GM19328 (cell line): ENCODE data around the gene PCBP1.
"Not testable (repeated sequence)": the region's sequence is repeated elsewhere in the genome, so short reads cannot be mapped to it uniquely, and the experiment has no call there.

Experiments used
- ATAC-seq: cut with Tn5 transposase; IDR thresholded peaks from one replicate; pipeline ENCODE4 v1.9.1; 2021; ENCODE audit warnings: mild to moderate bottlenecking, moderate library complexity; ENCODE audit not compliant: unreplicated experiment

PCBP1 gene

DNA sequence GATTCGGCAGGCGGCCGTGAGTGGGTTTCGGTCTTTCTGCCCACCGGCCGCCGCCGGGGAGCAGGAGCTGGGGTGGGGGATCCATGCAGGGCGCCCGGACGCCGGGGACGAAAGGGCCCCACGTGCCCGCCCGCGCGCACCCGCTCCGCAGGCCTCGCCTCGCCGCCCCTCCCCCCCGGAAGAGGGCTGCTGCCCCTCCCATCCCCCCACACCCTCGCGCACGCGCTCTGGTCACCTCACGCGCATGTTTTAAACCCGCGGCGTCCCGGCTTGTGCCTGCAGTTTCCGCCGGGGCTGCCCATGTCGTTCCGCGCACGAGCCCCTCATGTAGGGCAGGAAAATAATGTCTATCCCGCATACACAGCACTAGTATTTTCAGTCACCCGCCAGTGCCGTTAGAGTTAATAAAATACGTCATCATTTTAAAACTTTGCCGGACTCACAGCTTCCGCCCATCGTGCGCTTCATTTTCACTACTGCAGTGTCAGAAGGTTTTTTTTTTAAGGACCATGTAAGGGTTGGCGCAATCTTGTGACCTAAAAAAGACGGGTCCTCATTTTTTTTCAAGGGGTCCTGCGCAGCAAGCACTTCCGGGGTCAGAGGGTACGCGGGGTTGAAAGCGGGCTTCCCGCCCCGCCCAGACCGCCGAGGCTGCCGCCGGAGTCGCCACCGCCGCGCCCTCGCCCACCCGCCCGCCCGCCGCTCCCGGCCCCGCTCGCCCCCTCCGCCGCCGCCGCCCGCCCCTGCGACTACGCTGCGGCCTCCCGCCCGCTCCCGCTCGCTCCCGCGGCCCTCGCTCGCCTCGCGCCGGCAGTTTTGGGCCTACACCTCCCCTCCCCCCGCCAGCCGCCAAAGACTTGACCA, at the start of gene PCBP1:
PCBP1 (plus strand) TSS at position 640 of the 864 bp plus-strand sequence. CDS start 267 bp downstream, outside the sequence.
- ATAC-seq = peak; percentile 45

DNA sequence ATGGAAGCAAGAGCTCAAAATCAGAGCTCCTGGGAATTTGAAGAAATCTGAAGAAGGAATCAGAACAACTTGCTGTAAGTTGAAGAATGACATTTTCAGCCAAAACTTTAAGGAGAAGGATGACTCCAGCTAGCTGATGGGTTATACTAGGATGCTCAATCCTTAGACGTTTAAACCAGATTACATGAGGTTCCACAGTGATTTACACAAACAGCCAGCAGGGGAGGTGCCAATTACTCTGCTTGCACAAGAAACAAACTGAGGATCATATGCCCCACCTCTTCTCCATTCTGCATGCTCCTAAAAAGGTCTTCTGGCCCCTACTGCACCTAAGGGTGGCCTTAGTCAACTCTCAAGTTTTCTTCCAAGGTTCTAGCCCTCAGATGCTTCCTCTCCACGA, 47.9 kb upstream of the PCBP1 start:
- ATAC-seq = no peak

- no peak for ATAC-seq
Measured at GRCh38 chr2:70041663-70042062, 45.6 kb upstream of the PCBP1 start.

GRCh38 chr2:70042246-70042645, 45.0 kb upstream of the PCBP1 start:
- no peak for ATAC-seq

- ATAC-seq = no peak
Measured at GRCh38 chr2:70043252-70043875, 43.9 kb upstream of the PCBP1 start.

- ATAC-seq = no peak
Measured at GRCh38 chr2:70044290-70045040, 42.8 kb upstream of the PCBP1 start.

DNA sequence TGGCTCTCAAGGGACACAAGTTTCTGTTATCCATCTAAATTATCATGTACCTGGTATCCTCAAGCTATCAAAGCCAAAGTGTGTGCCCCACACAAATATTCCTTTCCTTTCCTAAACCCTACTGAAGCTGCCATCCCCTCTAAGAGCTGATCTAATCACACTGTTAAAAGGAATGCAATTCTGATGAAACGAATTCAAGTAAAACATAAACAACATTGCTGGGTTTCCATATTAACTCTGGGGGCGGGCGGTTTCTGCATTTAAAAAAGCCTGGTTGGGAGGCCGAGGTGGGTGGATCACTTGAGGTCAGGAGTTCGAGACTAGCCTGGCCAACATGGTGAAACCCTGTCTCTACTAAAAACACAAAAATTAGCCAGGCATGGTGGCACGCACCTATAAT, 41.9 kb upstream of the PCBP1 start:
- no peak for ATAC-seq

DNA sequence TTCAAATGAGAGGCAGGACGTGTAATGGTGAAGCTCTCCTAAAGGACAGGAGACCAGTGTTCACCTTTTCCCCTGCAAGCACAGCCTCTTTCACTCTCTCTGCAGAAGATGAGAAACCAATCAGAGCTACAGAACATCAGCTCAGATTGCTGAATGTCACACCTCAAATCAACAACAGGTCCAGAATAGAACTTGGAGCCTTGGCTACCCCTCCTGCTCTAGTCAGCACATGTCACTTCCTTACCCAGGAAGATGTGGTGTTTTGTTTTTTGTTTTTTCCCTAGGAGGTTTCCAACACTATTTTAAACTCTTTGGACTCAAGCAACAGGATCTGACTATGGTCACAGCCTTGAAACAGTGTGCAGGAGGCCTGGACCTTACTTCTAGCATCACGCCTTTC, 41.3 kb upstream of the PCBP1 start:
- no peak for ATAC-seq

- no peak for ATAC-seq
Measured at GRCh38 chr2:70046534-70046933, 40.7 kb upstream of the PCBP1 start.

- ATAC-seq = no peak
Measured at GRCh38 chr2:70047451-70047850, 39.8 kb upstream of the PCBP1 start.

DNA sequence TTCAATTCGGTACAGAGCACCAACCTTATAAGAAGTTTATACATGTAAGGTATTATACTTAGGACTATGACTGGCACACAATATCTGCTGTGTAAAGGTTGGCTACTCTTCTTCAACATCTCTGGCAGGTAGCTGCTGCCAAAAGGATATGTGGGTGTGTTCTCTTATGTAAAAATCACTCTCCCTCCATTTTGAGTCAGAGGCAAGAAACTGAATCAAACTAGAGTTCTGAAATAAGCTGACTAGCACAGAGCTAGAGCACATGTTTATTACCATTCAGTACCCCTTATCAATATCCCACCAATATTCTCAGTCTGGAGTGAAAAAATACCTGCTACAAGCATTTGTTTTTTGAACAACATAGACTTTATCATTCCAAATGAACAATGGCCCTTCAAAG, 38.0 kb upstream of the PCBP1 start:
- no peak for ATAC-seq

DNA sequence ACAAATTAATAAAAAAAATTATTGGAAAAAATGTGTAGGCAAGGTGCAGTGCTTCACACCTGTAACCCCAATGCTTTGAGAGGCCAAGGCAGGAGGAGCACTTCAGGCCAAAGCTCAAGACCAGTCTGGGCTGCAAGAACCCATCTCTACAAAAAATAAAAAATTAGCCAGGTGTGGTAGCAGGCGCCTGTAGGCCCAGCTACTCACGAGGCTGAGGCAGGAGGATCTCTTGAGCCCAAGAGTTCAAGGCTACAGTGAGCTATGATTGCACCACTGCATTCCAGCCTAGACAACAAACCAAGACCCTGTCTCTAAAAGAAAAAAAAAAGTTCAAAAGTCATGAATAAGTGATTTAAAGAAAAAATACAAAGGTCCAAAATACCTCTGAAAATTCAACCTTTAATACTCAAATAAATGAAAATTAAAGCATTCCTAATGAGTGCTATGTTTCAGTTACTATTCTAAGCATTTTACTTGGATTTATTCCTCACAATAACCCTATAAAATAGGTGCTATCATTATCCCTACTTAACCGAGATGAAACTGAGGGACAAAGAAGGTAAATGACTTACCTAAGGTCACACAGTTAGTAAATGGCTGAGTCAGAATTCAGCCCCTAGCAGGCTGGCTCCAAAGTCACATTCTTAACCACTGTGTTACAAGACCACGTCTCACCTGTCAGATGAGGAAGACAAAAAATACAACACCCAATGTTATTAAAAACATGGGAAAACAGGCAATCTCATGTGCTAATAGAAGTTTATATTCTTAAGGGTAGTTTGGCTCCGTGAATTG, 36.4 kb upstream of the PCBP1 start:
- ATAC-seq = no peak

- ATAC-seq = not testable (repeated sequence)
Measured at GRCh38 chr2:70055259-70055658, 32.0 kb upstream of the PCBP1 start.

- no peak for ATAC-seq
Measured at GRCh38 chr2:70061317-70061716, 26.0 kb upstream of the PCBP1 start.

DNA sequence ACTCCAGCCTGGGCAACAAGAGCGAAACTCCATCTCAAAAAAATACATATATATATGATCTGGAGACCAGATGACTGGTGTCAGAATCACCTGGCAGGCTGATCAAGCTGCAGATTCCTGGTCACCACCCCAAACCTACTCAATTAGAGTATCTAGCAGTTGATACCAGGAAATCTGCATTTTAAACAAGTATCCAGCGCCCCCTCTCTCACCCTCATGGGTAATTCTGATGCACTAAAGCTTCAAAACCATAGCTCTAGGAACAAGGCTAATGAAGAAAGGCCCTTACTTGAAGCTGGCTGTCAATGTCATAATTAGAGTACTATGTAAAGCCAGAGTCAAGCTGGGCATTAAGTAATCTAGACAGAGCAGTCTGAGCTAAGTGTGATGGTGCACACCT, 25.0 kb upstream of the PCBP1 start:
- ATAC-seq = no peak

- no peak for ATAC-seq
Measured at GRCh38 chr2:70068119-70068518, 19.2 kb upstream of the PCBP1 start.

GRCh38 chr2:70069049-70069448, 18.2 kb upstream of the PCBP1 start:
- peak; percentile 57 for ATAC-seq

- no peak for ATAC-seq
Measured at GRCh38 chr2:70070542-70071268, 16.6 kb upstream of the PCBP1 start.

GRCh38 chr2:70073493-70073892, 13.8 kb upstream of the PCBP1 start:
- no peak for ATAC-seq

DNA sequence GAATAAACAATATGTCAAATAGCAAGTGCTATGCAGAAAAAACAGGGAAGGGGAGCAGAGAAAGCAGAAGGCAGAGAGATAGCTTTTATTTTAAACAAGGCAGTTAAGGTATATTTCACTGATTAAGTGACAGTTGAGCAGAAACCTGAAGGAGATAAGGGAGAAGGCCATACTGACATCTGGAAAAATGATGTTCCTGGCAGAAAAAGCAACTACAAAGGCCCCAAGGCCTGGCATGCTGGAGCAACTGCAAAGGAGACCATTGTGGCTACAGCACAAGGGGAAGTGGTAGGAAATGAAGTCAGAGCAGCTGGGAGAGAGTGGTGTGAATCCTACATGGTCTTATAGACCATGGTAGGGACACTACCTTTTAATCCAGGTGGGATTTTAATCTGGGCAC, 8.9 kb upstream of the PCBP1 start:
- no peak for ATAC-seq
